ENCODE results near the gene HCLS1. TPM values are rescaled to one million over a fixed set of nuclear protein-coding genes. Genes with fewer than 3 reads are reported as not detected.

The HCLS1 gene
- total RNA-seq = 0.44 to 1.4 TPM (median 0.82 TPM) in 3 replicates
- long read RNA-seq, partial matches to known transcripts = 0 of 1 reads
- long read RNA-seq, other reads (novel, unspliced or antisense) = 0 of 1 reads

DNA sequence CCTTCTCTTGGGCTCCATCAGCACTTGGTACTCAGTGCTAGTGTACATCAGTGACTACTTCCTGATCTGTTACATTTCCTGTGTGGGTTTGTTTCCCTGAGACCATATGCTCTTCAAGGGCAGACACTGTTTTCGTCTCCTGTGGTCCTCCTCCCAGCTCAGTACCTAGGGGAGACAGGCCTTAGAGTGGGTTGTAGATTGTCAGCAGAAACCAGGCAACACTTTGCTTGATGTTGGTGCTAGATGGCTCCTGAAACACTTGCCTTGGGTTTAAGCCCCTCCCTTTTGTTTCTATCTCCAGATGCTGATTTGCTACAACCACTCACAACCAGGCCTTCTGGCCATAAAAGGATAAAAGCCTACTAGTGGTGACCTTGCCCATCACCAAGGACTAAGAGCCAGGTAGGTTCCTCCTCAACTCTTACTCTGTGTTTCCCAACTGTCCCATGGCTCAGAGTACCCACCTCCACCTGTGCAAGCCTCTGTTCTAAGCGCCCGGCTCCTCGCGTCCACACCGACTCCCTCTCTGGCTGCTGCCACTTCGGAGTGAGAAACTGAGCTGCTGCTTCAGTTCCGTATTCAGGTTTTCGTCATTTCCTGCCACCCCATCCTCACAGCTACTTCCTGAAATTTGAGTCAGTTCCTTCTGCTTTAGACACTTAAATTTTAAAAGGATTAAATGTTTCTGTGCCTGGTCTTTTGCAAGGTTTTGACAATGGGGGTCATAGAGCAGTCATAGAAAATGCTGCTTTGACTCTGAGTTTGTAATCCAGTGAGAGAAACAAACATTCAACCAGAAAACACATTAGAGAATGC lies at the start of gene HCLS1:
TSS of gene HCLS1 (minus strand) at position 548 of the 816 bp plus-strand sequence. CDS start 2,556 bp downstream, outside the sequence.
- Mint-ChIP-seq H3K4me1 (ENCODE audit: low read depth) (peaks cover 4% of the 10 kb centered on the region), H3K9me3 (ENCODE audit: low read depth) (no peaks in the 10 kb centered on the region), H3K36me3 (ENCODE audit: low read depth) (peaks cover 26% of the 10 kb centered on the region), H3K27me3 (ENCODE audit: low read depth) (no peaks in the 10 kb centered on the region), H3K4me3 (ENCODE audit: unreplicated experiment) (no peak within 1 kb of the TSS), H3K27ac (ENCODE audit: unreplicated experiment) (no peak within 1 kb of the TSS)
- TF ChIP-seq, protein P1, sequence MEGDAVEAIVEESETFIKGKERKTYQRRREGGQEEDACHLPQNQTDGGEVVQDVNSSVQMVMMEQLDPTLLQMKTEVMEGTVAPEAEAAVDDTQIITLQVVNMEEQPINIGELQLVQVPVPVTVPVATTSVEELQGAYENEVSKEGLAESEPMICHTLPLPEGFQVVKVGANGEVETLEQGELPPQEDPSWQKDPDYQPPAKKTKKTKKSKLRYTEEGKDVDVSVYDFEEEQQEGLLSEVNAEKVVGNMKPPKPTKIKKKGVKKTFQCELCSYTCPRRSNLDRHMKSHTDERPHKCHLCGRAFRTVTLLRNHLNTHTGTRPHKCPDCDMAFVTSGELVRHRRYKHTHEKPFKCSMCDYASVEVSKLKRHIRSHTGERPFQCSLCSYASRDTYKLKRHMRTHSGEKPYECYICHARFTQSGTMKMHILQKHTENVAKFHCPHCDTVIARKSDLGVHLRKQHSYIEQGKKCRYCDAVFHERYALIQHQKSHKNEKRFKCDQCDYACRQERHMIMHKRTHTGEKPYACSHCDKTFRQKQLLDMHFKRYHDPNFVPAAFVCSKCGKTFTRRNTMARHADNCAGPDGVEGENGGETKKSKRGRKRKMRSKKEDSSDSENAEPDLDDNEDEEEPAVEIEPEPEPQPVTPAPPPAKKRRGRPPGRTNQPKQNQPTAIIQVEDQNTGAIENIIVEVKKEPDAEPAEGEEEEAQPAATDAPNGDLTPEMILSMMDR (IDR thresholded peaks at IDR 0.05) = no peak
- DNase-seq (ENCODE audit: low spot score) = no peak

DNA sequence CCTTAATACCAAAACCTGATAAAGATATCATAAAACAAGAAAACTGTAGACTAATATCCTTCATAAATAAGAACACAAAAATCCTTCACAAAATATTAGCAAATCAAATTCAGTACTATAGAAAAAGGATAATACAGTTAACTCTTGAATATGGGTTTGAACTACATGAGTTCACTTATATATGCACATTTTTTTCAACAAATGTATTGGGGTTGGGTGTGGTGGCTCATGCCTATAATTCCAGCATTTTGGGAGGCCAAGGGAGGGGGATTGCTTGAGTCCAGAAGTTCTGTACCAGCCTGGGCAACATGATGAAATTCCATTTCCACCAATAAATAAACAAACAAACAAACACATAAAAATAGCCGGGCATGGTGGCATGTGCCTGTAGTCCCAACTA lies 49.6 kb upstream of the HCLS1 start:
- Mint-ChIP-seq H3K4me3 (ENCODE audit: unreplicated experiment) (no peak overlapping the region), H3K27me3 (ENCODE audit: low read depth) (no peaks in the 10 kb centered on the region), H3K36me3 (ENCODE audit: low read depth) (peaks cover 29% of the 10 kb centered on the region), H3K4me1 (ENCODE audit: low read depth) (peaks cover 3% of the 10 kb centered on the region), H3K9me3 (ENCODE audit: low read depth) (no peaks in the 10 kb centered on the region), H3K27ac (ENCODE audit: unreplicated experiment) (no peak overlapping the region)
- no peak for DNase-seq (ENCODE audit: low spot score)
- TF ChIP-seq, protein P1 (IDR thresholded peaks at IDR 0.05) = no peak

GRCh38 chr3:121707531-121708273 lies 47.0 kb upstream of the HCLS1 start:
- Mint-ChIP-seq H3K36me3 (ENCODE audit: low read depth) (peaks cover 30% of the 10 kb centered on the region), H3K4me3 (ENCODE audit: unreplicated experiment) (no peak overlapping the region), H3K27me3 (ENCODE audit: low read depth) (no peaks in the 10 kb centered on the region), H3K9me3 (ENCODE audit: low read depth) (peaks cover 5% of the 10 kb centered on the region), H3K4me1 (ENCODE audit: low read depth) (peaks cover 3% of the 10 kb centered on the region), H3K27ac (ENCODE audit: unreplicated experiment) (no peak overlapping the region)
- DNase-seq (ENCODE audit: low spot score) = no peak
- TF ChIP-seq, protein P1 (IDR thresholded peaks at IDR 0.05) = no peak

GRCh38 chr3:121705541-121705940 lies 44.8 kb upstream of the HCLS1 start:
- H3K27ac Mint-ChIP-seq (ENCODE audit: unreplicated experiment) = no peak overlapping the region

GRCh38 chr3:121703973-121704372 lies 43.3 kb upstream of the HCLS1 start:
- Mint-ChIP-seq H3K4me1 (ENCODE audit: low read depth) (peaks cover 9% of the 10 kb centered on the region), H3K27me3 (ENCODE audit: low read depth) (no peaks in the 10 kb centered on the region), H3K36me3 (ENCODE audit: low read depth) (peaks cover 33% of the 10 kb centered on the region), H3K9me3 (ENCODE audit: low read depth) (peaks cover 5% of the 10 kb centered on the region), H3K27ac (ENCODE audit: unreplicated experiment) (no peak overlapping the region), H3K4me3 (ENCODE audit: unreplicated experiment) (no peak overlapping the region)
- TF ChIP-seq, protein P1 (IDR thresholded peaks at IDR 0.05) = no peak
- DNase-seq (ENCODE audit: low spot score) = no peak

More at GRCh38 chr3:121705541-121705940, 44.8 kb upstream of the HCLS1 start:
- no peak for DNase-seq (ENCODE audit: low spot score)
- Mint-ChIP-seq H3K9me3 (ENCODE audit: low read depth) (peaks cover 5% of the 10 kb centered on the region), H3K27me3 (ENCODE audit: low read depth) (no peaks in the 10 kb centered on the region), H3K4me1 (ENCODE audit: low read depth) (peaks cover 3% of the 10 kb centered on the region), H3K36me3 (ENCODE audit: low read depth) (peaks cover 37% of the 10 kb centered on the region), H3K4me3 (ENCODE audit: unreplicated experiment) (no peak overlapping the region)
- TF ChIP-seq, protein P1 (IDR thresholded peaks at IDR 0.05) = no peak
